ENCODE measurements around the gene CNIH4. TPM values are rescaled to one million over a fixed set of nuclear protein-coding genes. Genes with fewer than 3 reads are reported as not detected.
"Not testable (repeated sequence)": the region's sequence is repeated elsewhere in the genome, so short reads cannot be mapped to it uniquely, and the experiment has no call there.

CNIH4 gene
- total RNA-seq, 1 donor from 2014 or later: 82.5 TPM

DNA sequence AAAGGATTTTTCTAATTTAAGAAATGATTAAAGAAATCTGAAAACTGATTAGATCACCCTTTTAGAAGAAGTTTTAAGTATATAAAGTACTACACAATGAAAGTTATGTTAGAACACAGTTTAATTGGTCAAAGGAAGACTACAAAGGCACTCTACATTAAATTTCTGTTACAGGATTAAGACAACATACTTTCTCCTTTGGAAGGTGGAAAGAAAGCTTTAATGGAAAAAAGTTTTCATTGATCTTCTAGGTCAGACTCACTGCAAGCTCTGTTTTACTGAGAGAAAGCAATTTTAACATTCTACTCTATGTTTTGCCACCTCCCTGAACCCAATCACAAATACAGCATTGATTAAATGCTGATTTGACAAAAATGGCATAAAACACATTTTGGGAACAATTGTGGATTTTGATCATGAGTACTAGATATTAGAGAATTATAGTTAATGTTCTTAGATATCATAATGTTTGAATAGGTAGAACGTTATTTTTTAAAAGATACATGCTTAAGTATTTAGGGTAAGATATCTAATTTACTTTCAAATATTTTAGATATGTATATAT lies 45.9 kb downstream of the CNIH4 start:
- DNase-seq: no peak

DNA sequence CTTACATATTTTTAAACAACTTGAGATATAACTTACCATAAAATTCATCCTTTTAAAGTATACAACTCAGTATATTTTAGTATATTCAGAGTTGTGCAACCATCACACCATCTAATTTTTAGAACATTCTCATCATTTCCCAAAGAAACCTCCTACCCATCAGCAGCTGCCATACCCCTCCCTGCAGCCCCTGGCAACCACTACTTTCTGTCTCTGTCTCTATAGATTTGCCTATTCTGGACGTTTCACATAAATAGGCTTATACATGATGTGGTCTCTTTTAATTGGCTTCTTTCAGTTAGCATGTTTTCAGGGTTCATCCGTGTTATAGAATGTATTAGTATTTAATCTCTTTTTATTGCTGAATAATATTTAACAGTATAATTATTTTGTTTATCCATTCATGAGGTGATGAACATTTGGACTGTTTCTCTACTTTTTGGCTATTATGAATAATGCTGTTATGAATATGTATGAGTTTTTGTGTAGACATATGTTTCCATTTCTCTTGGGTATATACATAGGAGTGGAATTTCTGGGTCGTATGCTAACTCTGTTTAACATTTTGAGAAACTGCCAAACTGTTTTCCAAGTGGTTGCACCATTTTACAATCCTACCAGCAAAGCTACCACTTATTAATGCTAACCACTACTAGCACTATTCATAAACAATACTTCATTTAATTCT lies 48.4 kb downstream of the CNIH4 start:
- DNase-seq: no peak

DNA sequence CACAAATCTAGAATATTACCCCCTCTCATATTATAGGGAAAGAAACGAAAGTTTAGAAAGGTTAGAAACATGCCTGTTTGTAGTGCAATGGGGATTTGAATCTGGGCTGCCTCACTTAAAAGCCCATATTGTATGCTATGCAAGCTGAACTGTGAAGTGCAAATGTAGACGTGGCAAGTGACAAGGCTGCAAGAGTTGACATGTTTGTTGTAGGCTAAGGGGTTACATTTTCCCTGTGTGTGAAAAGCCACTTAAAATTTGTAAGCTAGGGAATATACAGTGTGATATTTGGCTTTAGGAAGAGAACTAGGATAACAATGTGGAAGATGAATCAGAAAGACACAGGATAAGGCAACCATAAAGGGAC lies 48.9 kb downstream of the CNIH4 start:
- DNase-seq: no peak

DNA sequence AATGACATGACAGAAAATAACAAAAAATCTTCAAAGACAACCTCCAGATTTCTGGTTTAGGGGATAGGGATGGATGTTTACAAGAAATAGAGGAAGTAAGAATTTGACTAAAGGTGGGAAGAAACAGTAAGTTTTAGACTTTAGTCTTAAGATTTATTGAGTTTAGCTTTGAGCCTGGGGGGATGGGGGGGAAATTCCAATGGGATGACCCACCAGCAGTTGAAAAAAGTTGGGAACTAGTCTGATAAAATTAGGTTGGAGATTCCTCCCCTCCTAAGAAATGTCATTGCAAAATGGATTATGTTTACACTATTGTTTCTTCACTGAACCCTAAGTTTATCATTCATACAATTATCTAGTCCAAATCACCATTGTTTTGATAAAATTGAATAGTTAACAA lies 49.5 kb downstream of the CNIH4 start:
- DNase-seq: peak; percentile 13

DNA sequence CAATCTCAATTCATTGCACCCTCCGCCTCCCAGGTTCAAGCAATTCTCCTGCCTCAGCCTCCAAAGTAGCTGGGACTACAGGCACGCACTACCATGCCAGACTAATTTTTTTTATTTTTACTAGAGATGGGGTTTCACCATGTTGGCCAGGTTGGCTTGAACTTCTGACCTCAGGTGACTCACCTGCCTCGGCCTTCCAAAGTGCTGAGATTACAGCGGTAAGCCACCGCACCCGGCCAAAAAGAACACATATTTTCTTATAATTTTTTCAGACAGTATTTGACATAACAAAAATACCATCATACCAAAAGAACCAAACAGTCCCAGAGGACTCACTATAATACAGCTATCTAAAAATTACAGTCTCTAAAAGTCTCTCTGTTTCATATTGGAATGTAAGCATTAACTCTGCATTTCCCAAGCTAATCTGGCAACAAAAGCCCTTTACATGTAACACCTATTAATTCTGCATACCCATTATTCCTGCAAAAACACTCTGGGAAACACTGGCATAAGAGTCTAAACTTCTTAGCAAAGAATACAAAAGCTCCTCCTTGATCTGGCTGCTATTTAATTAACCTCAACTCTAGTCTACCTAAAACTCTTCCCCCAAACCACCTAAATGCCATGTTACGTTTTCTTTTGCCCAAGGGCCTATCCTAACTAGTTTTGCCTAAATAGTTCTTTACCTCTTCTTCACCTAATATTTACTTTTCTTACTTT lies 51.1 kb downstream of the CNIH4 start:
- no peak for DNase-seq

DNA sequence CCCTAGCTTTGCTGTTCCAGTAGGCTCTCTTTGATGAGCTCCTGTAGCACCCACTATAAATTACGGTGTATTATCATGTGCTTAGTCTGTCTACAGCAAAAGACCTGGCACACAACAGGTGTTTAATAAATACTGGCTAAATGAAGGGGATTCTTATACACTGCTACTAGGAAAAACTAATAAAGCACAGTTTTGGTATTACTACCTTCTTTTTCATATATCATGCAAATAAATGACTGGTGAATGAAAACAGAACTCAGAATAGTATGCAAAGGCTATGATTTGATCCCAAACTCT lies 51.6 kb downstream of the CNIH4 start:
- no peak for DNase-seq

DNA sequence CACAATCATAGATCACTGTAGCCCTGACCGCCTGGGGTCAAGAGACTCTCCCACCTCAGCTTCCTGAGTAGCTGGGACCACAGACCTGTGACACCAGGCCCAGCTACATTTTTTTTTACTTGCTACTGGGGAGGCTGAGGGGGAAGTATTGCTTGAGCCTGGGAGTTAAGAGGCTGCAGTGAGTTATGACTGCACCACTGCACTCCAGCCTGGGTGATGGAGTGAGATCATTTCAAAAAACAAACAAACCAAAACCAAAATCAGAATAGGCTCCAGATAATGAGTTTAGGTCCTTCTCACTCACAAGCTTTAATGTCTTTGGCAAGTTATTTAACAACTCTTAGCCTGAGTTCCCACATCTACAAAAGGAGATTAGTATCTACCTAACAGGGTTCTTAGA lies 55.1 kb downstream of the CNIH4 start:
- no peak for DNase-seq

DNA sequence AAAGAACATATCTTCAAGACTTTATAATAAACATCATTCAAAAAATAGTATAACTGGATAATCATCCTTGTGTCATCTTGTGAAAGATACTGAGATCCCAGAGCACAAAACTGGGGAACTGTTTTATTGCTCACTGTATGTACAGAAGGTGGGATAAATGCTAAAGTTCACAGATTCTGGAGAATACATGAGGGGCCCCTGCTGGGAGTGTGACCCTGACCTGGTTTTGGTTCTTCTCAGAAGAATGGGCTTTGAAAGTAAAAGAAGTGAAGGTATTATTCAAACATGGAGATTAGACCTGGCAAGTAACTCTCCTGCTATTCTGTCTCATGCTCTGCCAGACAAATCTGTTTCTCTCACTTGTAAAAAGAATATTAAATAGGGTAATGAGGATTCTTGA lies 63.4 kb downstream of the CNIH4 start:
- DNase-seq: no peak

DNA sequence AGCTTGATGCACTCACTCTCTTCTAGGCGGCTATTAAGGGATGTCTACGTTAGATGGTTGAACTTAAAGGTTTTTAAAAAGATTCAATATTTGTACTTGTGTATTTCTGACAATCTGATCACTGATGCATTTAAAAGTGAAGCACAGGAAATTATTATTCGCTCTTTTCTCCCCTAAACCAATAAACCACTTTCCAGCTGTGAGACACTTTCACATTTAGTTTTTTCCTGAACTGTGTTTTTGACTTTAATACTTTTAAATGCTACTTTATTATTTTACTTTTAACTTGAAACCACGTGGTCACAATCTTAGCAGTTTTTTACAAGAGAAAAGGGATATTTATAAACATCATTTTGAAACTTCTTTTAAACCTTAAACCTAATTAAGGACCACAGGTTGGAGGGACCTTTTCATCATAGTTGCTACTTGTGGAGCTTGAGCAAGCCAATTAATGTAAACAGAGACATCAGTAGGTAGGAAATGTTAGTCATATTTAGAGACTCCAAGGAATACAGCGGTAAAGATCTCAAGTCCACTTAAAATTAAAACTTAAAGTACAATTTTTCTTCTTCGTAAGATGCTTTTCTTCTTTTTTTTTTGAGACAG lies 68.7 kb downstream of the CNIH4 start:
- no peak for DNase-seq

DNA sequence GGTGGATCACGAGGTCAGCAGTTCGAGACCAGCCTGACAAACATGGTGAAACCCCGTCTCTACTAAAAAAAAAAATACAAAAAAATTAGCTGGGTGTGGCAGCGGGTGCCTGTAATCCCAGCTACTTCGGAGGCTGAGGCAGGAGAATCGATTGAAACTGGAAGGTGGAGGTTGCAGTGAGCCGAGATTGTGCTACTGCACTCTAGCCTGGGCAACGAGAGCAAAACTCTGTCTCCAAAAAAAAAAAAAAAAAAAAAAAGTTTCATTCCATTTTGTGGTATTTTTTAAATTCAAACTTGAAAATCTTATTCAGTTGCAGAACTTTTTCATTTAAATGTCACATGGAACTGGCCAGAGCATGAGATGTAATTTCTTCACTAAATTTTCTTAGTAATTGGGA lies 70.2 kb downstream of the CNIH4 start:
- DNase-seq: not testable (repeated sequence)

DNA sequence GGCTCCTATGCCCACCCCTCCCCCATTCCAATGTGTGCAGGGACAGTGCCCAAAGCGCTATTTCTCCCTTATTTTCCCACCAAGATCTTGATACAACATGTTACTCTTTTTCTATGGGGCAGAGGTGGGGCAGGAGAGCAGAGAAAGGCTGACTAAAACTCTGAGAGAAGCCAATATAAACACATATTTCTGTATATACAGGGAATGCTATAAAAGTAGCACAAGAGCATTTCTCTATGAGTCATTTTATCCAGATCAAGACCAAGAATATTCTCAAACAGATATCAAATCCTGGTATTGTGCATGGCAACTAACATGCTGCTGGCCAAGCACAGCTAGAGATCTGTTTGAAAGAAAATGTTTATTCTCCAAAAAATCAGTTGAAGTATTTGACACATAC lies 70.7 kb downstream of the CNIH4 start:
- DNase-seq: peak; percentile 72

DNA sequence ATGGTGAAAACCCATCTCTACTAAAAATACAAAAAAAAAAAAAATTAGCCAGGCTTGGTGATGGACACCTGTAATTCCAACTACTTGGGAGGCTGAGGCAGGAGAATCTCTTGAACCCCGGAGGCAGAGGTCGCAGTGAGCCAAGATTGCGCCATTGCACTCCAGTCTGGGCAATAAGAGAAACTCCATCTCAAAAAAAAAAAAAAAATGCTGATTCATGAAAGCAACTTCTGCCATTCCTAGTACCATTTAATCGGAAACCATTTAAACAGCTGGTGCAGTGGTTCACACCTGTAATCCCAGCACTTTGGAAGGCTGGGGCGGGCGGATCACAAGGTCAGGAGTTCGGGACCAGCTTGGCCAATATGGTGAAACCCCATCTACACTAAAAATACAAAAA lies 72.0 kb downstream of the CNIH4 start:
- not testable (repeated sequence) for DNase-seq

Other genes starting within 250 kb of the CNIH4 start
- 64.5 and 82.2 TPM in 2 replicates for gene FBXO28, start 242.8 kb upstream of the CNIH4 start, total RNA-seq
- gene DEGS1, start 173.6 kb upstream of the CNIH4 start, total RNA-seq: 115 and 126 TPM in 2 replicates
- 31.0 and 38.2 TPM in 2 replicates for gene NVL, start 26.7 kb upstream of the CNIH4 start, total RNA-seq
- gene WDR26, start 77.9 kb downstream of the CNIH4 start, total RNA-seq: 70.3 and 140 TPM in 2 replicates